Activated CD8-positive, alpha-beta memory T cell treated with anti-CD3 and anti-CD28 coated beads for 36 hours (primary cell): ENCODE results near the gene DTD1. TPM values are rescaled to one million over a fixed set of nuclear protein-coding genes. Genes with fewer than 3 reads are reported as not detected.

Source experiments
- CTCF ChIA-PET: fragments of 350-600 bp; sonication (Branson Sonifier 250); formaldehyde crosslinking; loops from one replicate; lab custom pipeline; 2021; ENCODE audit warnings: antibody characterized with exemption; lab: Charles Lee
- POLR2A ChIA-PET: fragments of 350-600 bp; sonication (Branson Sonifier 250); formaldehyde crosslinking; loops from one replicate; lab custom pipeline; 2021; ENCODE audit warnings: antibody characterized with exemption; lab: Charles Lee
- total RNA-seq, 2 experiments: library from RNA; stranded (reverse); gene quantifications; one replicate each; pipeline ENCODE4 v1.2.3, GENCODE V29; 2021

The DTD1 gene
- total RNA-seq, 2 experiments from 2014 or later, result 59.2 to 62.6 TPM

DNA sequence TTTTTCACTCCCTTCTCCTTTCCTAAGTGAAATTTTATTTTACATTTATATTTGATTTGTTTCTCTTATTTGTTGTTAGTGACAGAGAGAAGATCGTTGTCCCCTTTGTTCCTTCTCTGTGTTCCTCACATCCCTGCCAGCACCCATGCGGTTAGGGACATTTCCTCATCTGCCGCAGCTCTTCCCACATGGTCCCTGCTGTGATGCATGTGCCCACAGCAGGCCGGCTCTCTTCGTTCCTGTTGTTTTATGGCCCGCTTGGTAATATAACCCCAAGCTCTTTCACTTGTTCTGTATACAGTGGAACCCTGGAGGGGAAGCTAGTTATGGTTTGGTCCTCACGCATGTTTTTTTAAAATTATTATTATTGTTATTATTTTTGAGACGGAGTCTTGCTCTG is 23.6 kb downstream of the DTD1 start:
- POLR2A ChIA-PET, result no interaction called here

GRCh38 chr20:18613553-18613952 is 25.7 kb downstream of the DTD1 start:
- POLR2A ChIA-PET, result no interaction called here
- CTCF ChIA-PET, result no interaction called here

More for the DNA sequence above, 23.6 kb downstream of the DTD1 start:
- CTCF ChIA-PET, result no interaction called here

- ChIA-PET POLR2A (no interaction called here), CTCF (no interaction called here)
These were observed 26.4 kb downstream of the DTD1 start for GRCh38 chr20:18614244-18614643.

DNA sequence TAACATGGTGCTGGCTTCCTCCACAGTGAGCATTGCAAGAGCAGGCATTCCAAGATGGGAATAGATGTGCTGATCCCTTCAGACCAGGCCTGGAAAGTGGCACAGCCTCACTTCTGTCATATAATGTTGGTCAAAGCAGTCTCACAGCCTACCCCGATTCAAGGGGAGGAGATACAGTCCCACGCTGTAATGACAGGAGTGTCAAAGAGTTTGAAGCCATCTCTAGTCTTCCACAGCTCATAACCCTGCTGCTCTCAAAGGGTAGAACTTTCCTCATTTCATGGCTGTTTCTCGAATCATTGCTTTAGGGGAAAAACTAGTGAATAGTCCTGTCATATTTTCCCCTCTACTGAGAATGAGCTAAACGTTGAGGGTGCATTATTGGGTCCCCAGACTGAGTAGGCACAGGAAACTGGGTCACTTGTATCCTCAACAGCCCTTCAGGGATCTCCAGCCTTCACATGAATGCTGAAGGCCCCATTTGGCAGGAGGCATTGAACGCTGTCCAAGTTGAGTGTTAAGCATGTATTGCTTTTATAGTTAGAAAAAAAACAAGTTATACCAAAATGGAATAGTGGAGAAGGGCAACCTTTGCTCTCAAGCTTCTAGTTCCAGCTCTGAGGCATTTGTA is 27.3 kb downstream of the DTD1 start:
- CTCF ChIA-PET, result no interaction called here

GRCh38 chr20:18621004-18621403 is 33.1 kb downstream of the DTD1 start:
- POLR2A ChIA-PET, result no interaction called here
- CTCF ChIA-PET, result no interaction called here

More for the DNA sequence above, 27.3 kb downstream of the DTD1 start:
- POLR2A ChIA-PET, result no interaction called here

DNA sequence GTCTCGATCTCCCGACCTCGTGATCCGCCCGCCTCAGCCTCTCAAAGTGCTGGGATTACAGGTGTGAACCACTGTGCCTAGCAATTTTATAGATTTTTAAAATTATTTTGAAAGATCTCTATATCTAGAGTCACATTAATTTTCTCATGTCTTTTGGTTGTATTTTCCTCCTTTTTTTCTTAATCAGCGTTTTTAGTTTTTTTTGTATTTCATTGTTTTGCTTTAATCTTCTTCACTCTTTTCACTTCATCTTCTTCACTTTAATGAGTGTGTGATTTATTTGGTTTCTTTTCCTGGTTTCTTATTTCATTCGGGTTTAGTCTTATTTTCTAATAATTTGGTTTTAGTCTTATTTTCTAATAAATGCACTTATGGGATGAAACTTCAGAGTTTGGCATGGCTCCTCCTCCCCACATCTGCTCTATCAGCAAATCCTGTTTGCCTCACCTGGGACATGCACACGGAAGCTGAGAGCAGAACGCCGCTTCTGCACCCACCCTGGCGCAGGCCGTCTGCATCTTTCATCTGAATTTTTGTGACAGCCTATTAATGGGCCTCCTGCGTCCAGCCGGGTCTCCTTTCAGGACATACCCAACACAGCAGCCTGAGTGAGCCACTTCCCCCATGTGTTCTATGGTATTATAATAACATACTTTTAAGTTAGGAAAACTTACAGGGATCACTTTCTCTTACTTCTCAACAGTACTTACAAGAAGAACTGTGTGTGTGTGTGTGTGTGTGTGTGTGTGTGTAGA is 35.5 kb downstream of the DTD1 start:
- ChIA-PET CTCF (no interaction called here), POLR2A (no interaction called here)

DNA sequence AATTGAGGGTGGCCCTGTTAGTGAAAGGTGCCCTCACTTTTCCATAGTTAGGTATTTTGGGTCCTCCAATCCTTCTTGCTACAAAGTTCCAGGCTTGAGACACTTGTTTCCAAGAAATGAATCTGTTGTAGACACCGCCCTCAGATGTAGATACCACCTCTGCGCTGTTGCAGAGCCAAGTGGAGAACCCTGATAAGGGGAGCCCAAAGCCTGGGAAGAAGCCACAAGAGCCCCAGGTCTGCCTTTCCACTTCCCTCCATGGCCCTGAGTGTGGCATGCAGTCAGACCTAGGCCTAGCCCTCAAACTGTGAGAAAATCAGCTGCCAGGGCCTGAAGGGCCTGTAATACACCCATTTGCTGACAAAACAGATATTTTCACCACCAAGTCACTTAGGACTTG is 37.1 kb downstream of the DTD1 start:
- ChIA-PET POLR2A (no interaction called here), CTCF (no interaction called here)

GRCh38 chr20:18625907-18626655 is 38.2 kb downstream of the DTD1 start:
- CTCF ChIA-PET, result no interaction called here
- POLR2A ChIA-PET, result no interaction called here

- ChIA-PET POLR2A (no interaction called here), CTCF (no interaction called here)
These were observed 40.6 kb downstream of the DTD1 start for GRCh38 chr20:18628330-18628920.

DNA sequence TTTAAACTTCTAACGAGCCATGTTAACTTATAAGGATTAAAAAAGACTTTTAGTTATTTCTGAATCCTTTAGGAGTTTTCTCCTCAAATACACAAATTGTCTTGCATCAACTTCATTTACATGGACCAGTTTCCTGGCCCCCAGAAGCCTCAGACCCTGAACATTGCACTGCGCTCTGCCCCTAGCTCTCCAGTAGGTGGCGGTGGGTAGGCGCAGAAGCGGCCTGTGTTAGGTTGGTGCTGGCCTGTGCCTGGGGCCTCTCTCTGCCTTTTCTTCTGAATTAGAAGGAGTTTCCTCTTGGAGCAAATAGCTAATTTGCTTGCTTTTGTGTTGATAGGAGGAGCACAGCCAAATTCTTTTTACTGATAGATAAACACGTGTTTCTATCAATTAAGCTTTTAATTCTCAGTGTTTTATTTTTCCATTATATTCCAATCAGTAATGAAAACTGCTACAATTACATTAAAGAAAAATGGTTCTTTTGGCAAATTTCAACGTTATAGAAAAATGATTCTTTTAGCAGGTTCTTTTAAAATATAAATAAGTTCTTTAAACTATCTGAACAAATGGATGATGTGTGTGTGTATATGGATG is 44.4 kb downstream of the DTD1 start:
- ChIA-PET POLR2A (no interaction called here), CTCF (interaction anchor here (0.5 to 1.5 kb wide), 5 partner anchors 13 to 516 kb away, joined by 3 to 4 read pairs (median 3); no protein-coding TSS in a partner anchor)

DNA sequence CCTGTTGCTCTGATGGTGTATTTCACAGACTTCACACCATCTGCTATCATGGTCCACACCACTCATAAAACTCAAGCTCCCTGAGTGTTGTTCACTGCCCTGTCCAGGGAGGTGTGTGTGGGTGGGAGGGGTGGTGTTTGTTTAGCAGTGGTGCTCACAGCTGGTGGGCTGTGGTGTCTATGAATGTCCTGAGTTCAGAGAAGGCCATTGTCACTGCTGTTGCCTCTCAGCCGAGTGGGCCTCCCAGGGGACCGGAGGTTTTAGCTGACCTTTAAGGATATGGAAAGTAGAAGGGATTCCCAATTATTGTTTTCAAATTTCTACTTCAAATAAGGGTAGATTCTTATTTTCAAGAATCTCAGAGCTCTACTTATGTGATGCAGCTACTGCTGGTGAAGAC is 45.6 kb downstream of the DTD1 start:
- ChIA-PET POLR2A (no interaction called here), CTCF (no interaction called here)

GRCh38 chr20:18634501-18634900 is 46.6 kb downstream of the DTD1 start:
- CTCF ChIA-PET, result interaction anchor here (0.6 kb wide), 1 partner anchor 1232 kb away, joined by 3 read pairs; no protein-coding TSS in a partner anchor

DNA sequence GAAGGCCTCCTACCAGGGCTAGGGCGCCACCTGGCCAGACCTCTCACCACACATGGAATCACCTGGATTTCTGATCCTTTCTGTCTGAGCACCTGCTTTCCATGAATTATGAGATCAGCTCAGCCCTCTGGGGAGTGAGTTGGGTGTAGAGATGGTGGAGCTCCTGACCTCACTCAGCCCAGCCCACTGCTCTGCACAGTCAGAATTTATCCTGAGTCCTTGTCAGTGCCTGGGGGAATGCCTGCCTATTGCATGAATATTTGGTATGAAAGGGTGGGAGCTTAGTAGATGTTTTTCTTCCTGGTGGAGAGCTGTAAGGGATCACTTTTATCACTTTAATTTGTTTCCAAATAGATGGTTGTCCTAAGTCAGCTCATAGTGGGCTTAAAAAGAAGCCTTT is 47.5 kb downstream of the DTD1 start:
- CTCF ChIA-PET, result no interaction called here
- POLR2A ChIA-PET, result no interaction called here

More at GRCh38 chr20:18634501-18634900, 46.6 kb downstream of the DTD1 start:
- POLR2A ChIA-PET, result no interaction called here

DNA sequence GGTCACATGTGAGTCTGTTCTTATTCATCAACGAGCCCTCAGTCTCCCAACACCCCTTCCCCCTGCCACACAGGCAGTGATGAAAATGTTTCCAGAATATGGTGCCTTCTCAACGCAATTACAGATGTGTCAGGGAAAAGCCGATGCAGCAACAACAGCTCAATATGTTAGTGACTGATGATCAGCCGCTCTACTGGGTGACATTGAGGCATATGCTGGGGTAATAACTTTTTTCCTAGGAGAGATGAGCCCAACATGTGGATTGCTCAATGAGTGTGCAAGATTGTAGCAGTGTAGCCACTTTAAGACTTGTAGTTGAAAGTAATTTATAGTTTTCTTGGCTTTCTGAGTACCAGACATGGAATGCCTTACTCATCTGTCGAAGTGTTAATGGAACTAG is 49.4 kb downstream of the DTD1 start:
- ChIA-PET POLR2A (no interaction called here), CTCF (no interaction called here)

DNA sequence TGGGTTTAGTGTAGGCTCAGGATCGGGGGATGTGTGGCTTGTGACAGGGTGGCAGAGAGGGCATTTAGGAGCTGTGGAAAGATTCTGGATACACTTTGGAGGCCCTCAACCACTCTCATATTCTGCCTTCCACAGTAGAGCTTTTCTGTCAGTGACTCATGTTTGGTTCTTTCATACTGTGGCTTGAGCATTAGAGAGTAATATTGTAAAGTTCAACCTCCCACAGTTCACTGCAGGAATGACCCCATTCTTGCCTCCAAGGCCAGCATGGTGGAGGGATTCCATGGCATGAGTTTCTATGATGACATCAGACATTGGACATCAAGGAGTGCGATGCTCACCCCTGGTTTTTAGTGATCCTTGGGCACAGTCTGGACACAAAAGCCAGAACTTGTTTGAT is 50.9 kb downstream of the DTD1 start:
- POLR2A ChIA-PET, result no interaction called here
- CTCF ChIA-PET, result interaction anchor here (0.7 kb wide), 1 partner anchor 148 kb away, joined by 3 read pairs; no protein-coding TSS in a partner anchor

- POLR2A ChIA-PET, result no interaction called here
- CTCF ChIA-PET, result interaction anchor here (0.7 kb wide), 1 partner anchor 149 kb away, joined by 3 read pairs; no protein-coding TSS in a partner anchor
These were observed 51.7 kb downstream of the DTD1 start for GRCh38 chr20:18639501-18639979.

DNA sequence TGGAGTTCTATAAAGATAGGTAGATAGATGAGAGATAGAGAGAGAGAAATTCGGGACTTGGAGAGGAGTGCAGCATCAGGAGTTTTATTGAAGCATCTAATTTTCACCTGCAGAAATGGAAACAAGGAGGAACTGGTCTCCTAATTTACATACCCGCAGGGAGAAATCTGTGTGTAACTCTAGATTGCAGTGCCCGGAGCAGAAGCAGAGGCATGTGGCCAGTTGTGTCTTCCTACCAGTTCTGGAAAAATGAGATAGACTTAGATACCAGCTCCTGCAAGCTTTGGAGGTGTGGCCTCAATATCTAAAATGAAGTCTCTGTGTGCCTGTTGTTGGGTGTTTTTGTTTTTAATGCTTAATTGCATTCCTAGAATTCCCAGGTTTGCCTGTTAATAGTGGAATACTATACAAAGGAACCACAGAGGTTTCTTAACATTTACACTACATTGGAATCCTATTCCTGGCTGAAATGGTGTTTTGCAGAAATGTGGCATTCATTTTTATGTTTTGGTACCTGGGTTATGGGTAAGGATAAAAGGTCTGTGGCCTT is 57.4 kb downstream of the DTD1 start:
- ChIA-PET POLR2A (no interaction called here), CTCF (no interaction called here)

DNA sequence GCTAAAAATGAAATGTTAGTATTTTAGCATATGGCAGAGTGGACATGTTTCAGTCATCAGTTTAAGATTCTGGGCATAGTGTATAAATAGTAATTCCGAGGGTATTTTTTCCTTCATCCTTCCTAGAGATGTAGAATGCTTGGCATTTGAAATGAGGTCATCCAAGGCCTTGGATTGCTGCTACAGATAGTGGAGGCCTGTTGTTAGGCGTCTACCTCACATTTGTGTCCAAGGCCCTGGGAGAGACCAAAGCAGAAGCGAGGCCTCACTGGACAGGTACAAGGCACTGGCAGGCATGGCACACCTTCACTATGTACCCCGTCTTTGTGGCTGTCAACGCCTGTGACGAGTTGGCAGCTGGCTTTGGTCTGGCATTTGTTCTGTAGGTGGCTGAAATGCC is 58.0 kb downstream of the DTD1 start:
- POLR2A ChIA-PET, result no interaction called here
- CTCF ChIA-PET, result no interaction called here

DNA sequence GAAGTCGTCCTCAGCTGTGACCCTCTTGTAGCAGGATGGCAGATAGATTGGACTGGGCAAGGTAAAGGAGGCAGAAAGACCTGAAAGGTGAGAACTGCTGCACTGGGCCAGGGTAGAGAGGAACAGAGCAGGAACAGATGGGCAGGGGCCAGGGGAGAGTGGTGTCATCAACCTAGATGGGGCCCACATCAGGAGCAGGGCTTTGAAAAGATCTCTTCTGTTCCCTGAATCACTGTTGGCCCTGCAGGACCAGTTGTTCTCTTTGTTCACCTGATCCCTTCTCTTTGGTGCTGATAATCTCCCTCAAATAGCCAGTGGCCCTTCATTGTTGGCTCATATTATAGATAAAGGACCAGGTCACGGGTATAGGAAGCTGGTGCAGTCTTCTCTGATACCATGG is 59.9 kb downstream of the DTD1 start:
- ChIA-PET CTCF (interaction anchor here (1.3 kb wide), 1 partner anchor 15 kb away, joined by 4 read pairs; no protein-coding TSS in a partner anchor), POLR2A (no interaction called here)
